GM19238 (cell line): ENCODE data around the gene CDC42BPG.

Experiments used
- DNase-seq: peaks from one replicate; pipeline ENCODE4 v3.0.0; 2011; ENCODE audit warnings: low spot score; ENCODE audit not compliant: insufficient read length

CDC42BPG gene

DNA sequence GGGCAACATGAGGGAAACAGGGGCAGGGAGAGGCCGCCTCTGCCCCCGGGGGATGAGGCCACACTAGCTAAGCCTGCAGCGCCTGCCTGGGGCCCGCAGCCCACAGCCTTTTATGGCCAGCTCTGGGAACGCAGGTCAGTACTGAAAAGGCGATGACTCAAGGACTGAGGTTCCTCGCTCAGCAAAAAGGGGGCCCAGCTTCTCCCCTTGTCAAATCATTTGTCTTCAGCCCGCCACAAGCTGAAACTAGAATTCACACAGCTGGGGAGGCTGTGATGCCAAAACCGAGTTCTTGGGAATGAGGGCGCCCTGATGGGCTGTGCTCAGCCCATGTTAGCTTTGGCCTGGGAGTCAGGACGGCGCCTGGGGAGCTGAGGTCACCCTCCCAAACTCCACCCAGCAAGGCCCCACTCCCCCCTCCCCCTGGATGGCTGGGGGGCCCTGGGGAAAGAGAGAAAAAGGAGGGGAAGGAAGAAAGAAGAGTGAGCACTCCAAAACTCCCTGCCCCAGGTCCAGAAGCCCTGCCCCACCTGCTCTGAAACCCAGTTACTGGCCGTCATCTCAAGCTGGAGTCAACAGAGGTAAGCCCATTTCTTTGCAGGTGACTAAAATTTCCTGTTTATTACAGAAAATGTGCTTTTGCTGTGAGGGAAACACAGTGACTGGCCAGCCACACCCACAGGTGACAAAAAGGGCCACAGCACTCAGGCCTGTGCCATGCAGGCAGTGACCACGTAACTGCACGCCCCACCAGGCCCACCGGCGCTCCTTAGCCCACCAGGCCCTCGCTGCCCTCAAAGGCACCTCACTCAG is 20.2 kb upstream of the CDC42BPG start:
- DNase-seq = no peak

DNA sequence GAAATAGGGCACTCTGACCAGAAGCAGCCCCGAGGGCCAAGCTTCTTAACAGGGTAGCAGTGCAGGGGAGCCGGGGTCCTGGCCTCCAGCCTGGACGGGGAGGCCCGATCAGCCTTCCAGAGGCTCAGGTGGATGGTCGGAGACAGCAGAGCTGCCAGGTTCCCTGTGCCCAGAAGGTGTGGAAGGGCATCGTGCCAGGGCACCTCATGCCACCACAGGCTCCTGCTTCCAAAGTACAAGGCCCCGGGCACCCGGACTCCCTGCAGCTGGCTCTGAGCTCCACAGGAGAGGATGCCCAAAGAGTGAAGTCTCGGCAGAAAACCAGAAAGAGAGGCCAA is 19.7 kb upstream of the CDC42BPG start:
- DNase-seq = no peak

DNA sequence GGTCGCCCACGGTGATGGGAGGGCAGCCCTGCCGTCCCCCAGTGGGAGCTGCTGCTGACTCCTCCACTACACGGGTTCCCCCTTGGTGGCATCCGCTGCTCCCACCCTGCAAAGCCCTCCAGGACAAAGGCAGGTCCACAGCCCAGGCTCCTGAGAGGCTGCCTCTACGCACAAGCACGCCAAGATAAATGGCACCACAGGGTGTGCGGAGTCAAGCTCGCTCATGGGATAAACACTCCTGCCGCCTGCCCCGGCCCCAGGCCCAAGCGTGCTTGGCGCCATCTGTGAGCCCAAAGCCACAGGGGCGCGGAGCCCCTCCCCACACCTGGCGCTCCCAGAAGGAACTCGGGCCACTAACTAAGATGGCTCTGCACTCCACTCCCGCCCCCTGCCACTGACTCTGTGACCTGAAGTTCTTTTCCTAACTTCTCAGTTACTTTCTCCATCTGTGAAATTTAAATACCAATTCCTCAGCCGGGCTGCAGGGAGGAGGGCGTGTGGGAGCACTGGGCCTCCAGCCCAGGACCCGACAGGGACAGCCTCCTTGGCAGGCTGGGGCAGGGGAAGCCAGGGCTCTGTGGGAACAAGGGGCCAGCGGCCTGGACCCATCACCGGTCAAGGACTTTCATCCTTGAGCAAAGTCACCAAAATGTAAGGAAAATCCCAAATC is 19.1 kb upstream of the CDC42BPG start:
- DNase-seq = no peak

GRCh38 chr11:64862987-64863390 is 18.5 kb upstream of the CDC42BPG start:
- DNase-seq = no peak

DNA sequence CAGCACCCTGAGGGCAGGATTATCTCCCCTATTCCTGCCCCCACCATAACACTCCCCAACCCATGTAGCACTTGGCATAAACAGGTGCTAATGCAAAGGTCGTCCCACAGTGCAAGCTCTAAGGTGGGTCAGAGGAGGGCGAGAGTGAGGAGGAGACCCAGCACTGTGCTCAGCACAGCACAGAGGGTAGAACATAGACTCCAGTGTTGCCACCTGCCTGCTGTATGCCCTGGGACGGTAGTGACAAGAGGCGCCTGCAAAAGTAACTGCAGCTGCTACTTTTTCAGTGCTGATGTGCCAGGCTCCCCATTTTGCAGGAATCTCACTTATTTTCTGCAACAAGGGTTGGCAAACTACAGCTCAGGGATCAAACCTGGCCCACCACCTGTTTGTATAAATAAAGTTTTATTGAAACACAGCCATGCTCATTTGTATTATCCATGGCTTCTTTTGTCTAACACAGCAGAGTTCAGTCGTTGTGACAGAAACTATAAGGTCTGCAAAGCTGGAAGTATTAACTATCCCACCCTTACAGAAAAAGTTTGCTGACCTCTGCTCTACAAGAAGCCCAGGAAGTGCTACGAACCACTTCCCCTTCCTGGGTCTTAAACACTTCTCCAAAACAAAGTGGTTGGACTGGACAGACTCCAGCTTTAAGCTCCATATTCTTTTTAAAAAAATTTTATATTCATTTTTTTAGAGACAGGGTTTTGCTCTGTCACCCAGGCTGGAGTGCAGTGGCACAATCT is 16.9 kb upstream of the CDC42BPG start:
- DNase-seq = no peak

GRCh38 chr11:64859542-64860414 is 15.3 kb upstream of the CDC42BPG start:
- DNase-seq = peak; percentile 93

GRCh38 chr11:64858467-64859263 is 14.2 kb upstream of the CDC42BPG start:
- DNase-seq = no peak

DNA sequence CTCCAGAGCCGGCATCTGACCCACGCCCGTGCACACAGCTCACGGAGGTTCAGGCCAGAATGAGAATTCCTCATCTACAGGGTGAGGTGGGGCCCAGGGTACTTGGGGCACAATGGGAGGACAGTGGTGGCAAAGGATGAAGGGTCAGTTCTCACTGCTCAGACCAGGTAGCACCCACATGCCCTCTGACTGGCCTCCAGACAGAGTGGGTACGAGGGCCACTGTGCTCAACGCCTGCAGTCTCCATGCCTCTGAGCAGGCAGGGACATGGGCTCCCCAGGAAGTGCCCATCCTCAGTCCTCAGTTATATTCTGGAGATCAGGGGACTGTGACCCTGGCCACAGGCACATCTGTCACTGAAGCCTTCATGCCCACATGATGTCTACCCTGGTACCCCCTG is 13.0 kb upstream of the CDC42BPG start:
- DNase-seq = no peak

DNA sequence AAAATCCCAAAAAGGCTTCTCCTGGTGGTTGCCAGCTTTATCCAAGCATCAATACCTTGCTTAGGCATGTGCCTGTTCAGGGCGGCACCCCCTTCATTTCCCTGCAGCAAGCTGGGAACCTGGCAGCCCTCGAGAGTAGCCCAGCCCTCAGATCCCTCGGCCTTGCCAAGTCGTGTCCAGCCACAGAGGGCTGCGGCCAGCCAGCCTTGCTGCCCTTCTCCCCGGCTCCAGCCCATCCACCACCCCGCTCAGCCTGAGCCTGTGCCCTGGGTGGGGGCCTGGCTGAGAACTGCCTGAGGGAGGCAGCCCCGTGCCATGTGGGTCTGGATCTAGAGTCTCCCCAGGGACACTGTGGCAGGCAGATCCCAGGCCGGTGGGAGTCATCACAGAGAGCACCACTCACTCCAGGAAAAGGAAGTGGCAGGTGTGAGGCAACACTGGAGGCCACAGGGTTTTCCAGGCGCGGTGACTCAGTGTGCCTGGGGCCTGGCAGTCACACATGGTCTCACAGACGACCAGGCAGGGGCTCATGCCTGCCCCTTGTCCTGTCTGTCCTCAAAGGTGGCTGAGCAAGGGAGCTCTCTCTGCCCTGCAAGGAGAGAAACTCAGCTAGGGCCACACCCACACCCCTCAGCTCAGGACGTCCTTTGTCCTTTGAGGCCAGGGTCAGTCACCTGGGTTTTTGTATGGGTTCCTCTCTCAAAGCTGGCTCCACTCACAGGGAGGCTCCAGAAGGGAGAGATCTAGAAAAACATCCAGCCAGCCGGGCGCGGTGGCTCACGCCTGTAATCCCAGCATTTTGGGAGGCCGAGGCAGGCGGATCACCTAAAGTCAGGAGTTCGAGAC is 12.2 kb upstream of the CDC42BPG start:
- DNase-seq = no peak

DNA sequence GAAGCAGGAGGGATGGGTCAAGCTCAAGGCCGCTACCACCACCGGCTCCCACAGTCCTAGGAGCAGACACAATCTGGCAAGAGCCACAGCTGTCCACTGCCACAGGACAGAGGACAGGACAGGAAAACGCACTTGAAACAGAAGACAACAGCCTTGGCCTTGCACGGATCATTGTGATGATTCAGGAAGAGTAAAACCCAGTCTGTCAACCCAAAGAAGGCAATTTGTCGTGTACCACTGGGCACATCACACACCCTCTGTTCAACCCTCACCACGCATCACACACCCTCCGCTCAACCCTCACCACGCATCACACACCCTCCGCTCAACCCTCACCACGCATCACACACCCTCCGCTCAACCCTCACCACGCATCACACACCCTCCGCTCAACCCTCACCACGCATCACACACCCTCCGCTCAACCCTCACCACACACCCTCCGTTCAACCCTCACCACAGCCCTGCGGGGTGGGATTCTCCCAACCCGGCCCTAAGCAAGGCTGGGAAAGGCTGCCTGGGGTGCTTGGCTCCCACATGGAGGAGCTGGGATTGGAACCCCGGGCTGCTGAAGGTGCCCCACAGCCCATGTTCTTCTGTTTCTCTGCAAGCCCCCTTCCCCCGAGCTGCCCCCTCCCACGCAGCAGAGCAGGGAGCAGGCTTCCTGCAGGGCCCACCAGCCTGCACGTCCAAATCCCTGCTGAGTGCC is 11.3 kb upstream of the CDC42BPG start:
- no peak for DNase-seq

GRCh38 chr11:64854534-64855502 is 10.4 kb upstream of the CDC42BPG start:
- DNase-seq = no peak

DNA sequence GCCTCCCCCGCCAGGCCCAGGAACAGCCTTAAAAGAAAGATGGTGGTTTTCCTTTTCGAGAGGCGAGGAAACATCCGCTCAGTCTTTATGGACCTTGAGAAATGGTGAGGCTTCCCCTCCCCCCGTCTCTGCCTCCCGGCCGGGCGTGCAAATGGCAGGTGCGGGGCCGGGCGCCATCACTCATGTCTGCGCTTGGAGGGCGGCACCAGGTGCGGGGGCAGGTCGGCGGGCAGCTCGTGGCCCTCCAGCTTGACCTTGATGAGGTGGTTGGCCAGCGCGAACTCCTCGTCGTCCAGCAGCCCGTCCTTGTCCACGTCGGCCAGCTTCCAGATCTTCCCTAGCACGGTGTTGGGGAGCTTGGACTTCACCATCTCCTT is 9.7 kb upstream of the CDC42BPG start:
- no peak for DNase-seq

- no peak for DNase-seq
These were observed 9.3 kb upstream of the CDC42BPG start for GRCh38 chr11:64853709-64854108.

- DNase-seq = no peak
These were observed 8.5 kb upstream of the CDC42BPG start for GRCh38 chr11:64852804-64853509.

DNA sequence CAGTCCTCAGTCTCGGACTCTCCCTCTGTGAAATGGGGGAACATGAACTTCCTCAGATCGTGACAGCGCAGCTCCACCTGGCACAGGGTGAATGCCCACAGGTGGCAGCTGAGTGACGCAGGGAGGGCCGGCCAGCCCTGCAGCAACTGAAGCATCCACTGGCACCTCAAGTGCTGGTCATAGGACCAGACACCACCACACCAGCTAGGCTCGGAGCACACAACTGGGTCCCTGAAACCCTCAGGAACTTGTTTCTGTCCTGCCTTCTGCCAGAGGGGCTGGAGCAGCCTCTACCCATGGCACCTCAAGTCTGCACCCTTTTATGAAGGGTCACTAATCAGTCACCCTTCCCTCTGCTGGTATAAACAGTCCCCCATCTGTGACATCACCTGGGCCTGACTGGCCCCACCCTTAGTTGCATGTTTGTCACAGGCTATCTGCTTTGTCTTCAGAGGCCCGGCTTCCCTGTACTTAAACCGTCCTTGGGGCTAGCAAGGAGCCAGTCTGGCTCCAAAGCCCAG is 7.4 kb upstream of the CDC42BPG start:
- no peak for DNase-seq

- DNase-seq = peak; percentile 95
These were observed 6.6 kb upstream of the CDC42BPG start for GRCh38 chr11:64850979-64851567.
